Measurements from ENCODE around the gene SMPD2.

- TF ChIP-seq SIN3A (IDR thresholded peaks at IDR 0.05; ENCODE audit: borderline replicate concordance, insufficient read depth, low read depth, low read length) (no peak), POLR2AphosphoS5 (IDR thresholded peaks at IDR 0.05; ENCODE audit: low read depth, low read length) (no peak)
Observed at GRCh38 chr6:109447878-109448555, 7.5 kb downstream of the SMPD2 start.
